ENCODE measurements around the gene SEC62.
A peak's percentile ranks its signal among the peaks of the same experiment; 100 is the strongest.

Gene SEC62

GRCh38 chr3:169970847-169971246 lies 4.2 kb downstream of the SEC62 start:
- TF ChIP-seq ZNF384 (IDR thresholded peaks at IDR 0.05) (peak; percentile 60), PKNOX1 (IDR thresholded peaks at IDR 0.05) (no peak)
- no peak for DNase-seq (ENCODE audit: extremely low spot score)
- CTCF ChIA-PET: no interaction called here
- POLR2A ChIA-PET: no interaction called here

GRCh38 chr3:169971522-169971921 lies 4.9 kb downstream of the SEC62 start:
- DNase-seq (ENCODE audit: extremely low spot score): no peak
- ChIA-PET POLR2A (no interaction called here), CTCF (no interaction called here)
- TF ChIP-seq FOXA1 (IDR thresholded peaks at IDR 0.05) (no peak), SP1 (IDR thresholded peaks at IDR 0.05) (no peak), BHLHE40 (IDR thresholded peaks at IDR 0.05; ENCODE audit: borderline replicate concordance) (no peak), TARDBP (IDR thresholded peaks at IDR 0.05) (no peak), L3MBTL2 (conservative IDR thresholded peaks at IDR 0.05) (no peak), FOXM1 (IDR thresholded peaks at IDR 0.05; ENCODE audit: borderline replicate concordance) (no peak), HDGF (IDR thresholded peaks at IDR 0.05; ENCODE audit: borderline replicate concordance) (no peak), NFRKB (IDR thresholded peaks at IDR 0.05) (no peak), LEF1 (IDR thresholded peaks at IDR 0.05; ENCODE audit: borderline replicate concordance) (no peak), SUZ12 (IDR thresholded peaks at IDR 0.05) (no peak), ZNF384 (IDR thresholded peaks at IDR 0.05) (no peak), FOXK2 (IDR thresholded peaks at IDR 0.05) (no peak), ELF4 (IDR thresholded peaks at IDR 0.05) (no peak), ARNT (IDR thresholded peaks at IDR 0.05) (no peak), PKNOX1 (IDR thresholded peaks at IDR 0.05) (no peak), CTBP1 (IDR thresholded peaks at IDR 0.05; ENCODE audit: borderline replicate concordance) (no peak)

GRCh38 chr3:169980055-169980454 lies 13.4 kb downstream of the SEC62 start:
- POLR2A ChIA-PET: no interaction called here
- DNase-seq (ENCODE audit: extremely low spot score): no peak
- CTCF ChIA-PET: no interaction called here

GRCh38 chr3:169984292-169984691 lies 17.7 kb downstream of the SEC62 start:
- DNase-seq (ENCODE audit: extremely low spot score): no peak
- TF ChIP-seq CTBP1 (IDR thresholded peaks at IDR 0.05; ENCODE audit: borderline replicate concordance) (no peak), FOXK2 (IDR thresholded peaks at IDR 0.05) (no peak), FOXA1 (IDR thresholded peaks at IDR 0.05) (no peak), ELF4 (IDR thresholded peaks at IDR 0.05) (no peak), SP1 (IDR thresholded peaks at IDR 0.05) (no peak), ZNF384 (IDR thresholded peaks at IDR 0.05) (no peak), PKNOX1 (IDR thresholded peaks at IDR 0.05) (no peak), TARDBP (IDR thresholded peaks at IDR 0.05) (no peak), BHLHE40 (IDR thresholded peaks at IDR 0.05; ENCODE audit: borderline replicate concordance) (no peak), FOXM1 (IDR thresholded peaks at IDR 0.05; ENCODE audit: borderline replicate concordance) (no peak), L3MBTL2 (conservative IDR thresholded peaks at IDR 0.05) (no peak)
- ChIA-PET POLR2A (no interaction called here), CTCF (no interaction called here)

More at GRCh38 chr3:169980055-169980454, 13.4 kb downstream of the SEC62 start:
- TF ChIP-seq PKNOX1 (IDR thresholded peaks at IDR 0.05) (no peak), ARNT (IDR thresholded peaks at IDR 0.05) (no peak), FOXK2 (IDR thresholded peaks at IDR 0.05) (no peak), L3MBTL2 (conservative IDR thresholded peaks at IDR 0.05) (no peak), FOXM1 (IDR thresholded peaks at IDR 0.05; ENCODE audit: borderline replicate concordance) (no peak), LEF1 (IDR thresholded peaks at IDR 0.05; ENCODE audit: borderline replicate concordance) (no peak), SUZ12 (IDR thresholded peaks at IDR 0.05) (no peak), ZNF384 (IDR thresholded peaks at IDR 0.05) (no peak), HDGF (IDR thresholded peaks at IDR 0.05; ENCODE audit: borderline replicate concordance) (no peak)

DNA sequence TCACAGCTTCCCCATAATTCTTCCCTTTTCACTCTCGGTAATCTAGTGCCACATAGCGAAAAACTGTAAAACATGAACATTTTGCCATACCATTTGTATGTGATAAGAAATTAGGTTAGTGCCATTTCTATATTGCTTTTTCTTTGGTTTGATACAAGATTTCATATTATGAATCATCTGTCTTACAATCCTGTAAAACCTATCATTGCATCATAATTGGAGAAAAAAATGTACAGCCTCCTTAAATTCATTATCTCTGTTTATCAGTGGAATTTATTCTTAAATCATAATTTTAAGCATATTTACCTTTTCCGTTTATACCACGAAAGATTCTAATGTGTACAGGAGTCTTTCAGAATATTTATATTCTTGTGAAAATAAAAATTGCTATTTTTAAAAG lies 23.8 kb downstream of the SEC62 start:
- no peak for DNase-seq (ENCODE audit: extremely low spot score)
- CTCF ChIA-PET: no interaction called here
- TF ChIP-seq NFRKB (IDR thresholded peaks at IDR 0.05) (no peak), CTBP1 (IDR thresholded peaks at IDR 0.05; ENCODE audit: borderline replicate concordance) (no peak), TARDBP (IDR thresholded peaks at IDR 0.05) (no peak), FOXA1 (IDR thresholded peaks at IDR 0.05) (no peak), FOXK2 (IDR thresholded peaks at IDR 0.05) (no peak), FOXM1 (IDR thresholded peaks at IDR 0.05; ENCODE audit: borderline replicate concordance) (no peak), SUZ12 (IDR thresholded peaks at IDR 0.05) (no peak), L3MBTL2 (conservative IDR thresholded peaks at IDR 0.05) (no peak), PKNOX1 (IDR thresholded peaks at IDR 0.05) (no peak), SP1 (IDR thresholded peaks at IDR 0.05) (no peak), ELF4 (IDR thresholded peaks at IDR 0.05) (no peak), BHLHE40 (IDR thresholded peaks at IDR 0.05; ENCODE audit: borderline replicate concordance) (no peak), ARNT (IDR thresholded peaks at IDR 0.05) (no peak), HDGF (IDR thresholded peaks at IDR 0.05; ENCODE audit: borderline replicate concordance) (no peak), ZNF384 (IDR thresholded peaks at IDR 0.05) (no peak), LEF1 (IDR thresholded peaks at IDR 0.05; ENCODE audit: borderline replicate concordance) (no peak)
- POLR2A ChIA-PET: interaction anchor here (0.7 kb wide), 1 partner anchor 56 kb away, joined by 3 read pairs; no protein-coding TSS in a partner anchor
